CD4-positive, alpha-beta T cell treated with Interleukin-6 for 4 hours (primary cell): Measurements from ENCODE around the gene DCD.
A peak's percentile ranks its signal among the peaks of the same experiment; 100 is the strongest.

ENCODE experiments used
- DNase-seq: peaks from one replicate; pipeline ENCODE4 v3.0.0-alpha.2; 2020; ENCODE audit warnings: mixed read lengths

The DCD gene

DNA sequence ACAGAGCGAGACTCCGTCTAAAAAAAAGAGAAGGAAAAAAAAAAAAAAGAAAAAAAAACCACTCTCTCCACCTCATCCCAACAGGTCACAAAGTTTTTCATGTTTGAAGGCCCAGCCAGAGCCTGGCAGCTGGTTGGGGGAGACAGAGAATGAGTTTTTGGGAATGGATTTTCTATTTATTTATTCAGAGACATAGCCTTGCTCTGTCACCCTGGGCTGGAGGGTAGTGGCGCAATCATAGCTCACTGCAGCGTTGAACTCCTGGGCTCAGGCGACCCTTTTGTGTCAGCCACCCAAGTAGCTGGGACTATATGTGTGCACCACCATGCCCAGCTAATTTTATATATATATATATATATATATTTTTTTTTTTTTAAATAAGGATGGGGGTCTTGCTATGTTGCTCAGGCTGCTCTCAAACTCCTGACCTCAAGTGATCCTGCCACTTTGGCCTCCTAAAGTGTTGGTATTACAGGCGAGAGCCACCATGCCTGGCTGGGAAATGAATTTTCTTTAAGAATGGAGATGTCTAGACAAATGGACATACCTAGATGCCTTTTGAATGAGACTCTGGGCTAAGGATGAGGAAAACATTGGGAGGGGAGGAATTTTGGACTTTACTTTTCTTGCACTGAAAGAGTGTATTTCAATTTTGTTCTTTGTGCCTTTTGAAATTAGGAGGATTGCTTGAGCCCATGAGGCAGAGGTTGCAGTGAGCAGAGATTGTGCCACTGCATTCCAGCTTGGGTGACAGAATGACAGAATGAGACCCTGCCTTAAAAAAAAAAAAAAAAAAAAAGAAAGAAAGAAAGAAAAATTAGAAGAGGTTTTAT lies 42.8 kb downstream of the DCD start:
- no peak for DNase-seq

DNA sequence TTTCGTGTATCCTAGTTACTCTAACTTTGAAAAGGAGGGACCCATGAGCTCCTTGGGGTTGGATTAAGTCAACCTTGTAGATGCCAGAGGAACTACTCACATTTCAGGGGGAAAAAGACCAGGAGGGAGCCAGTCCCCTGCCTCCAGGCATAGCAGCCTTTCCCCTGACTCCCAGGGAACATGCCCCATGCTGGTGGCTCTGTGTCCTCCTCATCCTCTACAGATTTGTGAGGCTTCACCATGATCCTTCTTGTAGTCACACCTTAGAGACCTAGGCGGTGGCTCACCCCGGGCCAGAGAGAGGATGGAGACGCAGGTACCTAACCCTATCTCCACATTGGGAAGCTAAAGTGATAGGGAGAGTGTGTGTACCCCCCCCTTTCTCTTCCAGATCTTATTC lies 43.7 kb downstream of the DCD start:
- no peak for DNase-seq

DNA sequence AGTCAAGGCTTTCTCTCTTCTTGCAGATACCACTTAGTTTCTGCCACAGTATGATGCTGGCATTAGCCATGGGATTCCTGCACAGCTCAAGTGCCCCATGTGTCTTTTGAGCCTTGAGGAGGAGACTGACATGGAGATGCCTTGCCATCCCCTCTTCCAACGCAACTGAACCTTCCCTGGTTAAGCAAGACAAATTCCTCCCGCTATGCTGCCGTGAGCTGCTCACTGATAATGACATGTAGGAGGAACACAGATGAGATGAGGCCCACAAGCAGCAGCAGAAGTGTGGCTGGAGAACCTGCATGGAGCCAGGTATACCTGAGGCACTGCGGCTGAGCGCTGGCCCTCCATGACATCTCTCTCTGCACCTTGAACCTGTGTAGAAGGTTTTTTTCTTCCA lies 44.3 kb downstream of the DCD start:
- no peak for DNase-seq

DNA sequence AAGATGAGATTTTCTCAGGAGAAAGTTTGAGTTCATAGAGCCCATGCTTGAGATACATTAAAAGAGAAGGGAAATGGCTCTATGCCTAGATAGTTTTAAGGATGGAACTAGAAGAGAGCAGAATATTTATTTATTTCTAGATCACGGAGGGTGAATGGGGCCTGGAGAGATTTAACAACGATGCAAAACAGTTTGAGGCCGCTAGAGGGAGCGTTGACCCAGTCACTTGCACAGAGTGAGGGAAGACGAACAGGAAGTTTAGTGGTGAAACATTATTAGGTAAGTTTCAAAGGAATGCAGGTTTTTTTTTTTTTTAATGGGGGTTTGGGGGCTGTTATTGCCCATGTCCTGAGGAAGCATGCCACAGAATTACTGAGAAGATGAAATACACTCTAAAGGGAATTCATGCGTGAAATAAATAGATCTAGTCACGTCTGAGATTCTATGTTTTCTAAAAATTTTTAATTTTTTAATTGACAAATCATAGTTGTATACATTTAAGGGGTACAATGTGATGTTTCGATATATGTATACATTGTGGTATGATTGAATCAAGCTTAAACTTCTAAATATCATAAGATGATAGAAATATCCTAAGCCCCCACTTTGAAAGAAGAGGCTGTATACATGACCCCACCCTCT lies 44.9 kb downstream of the DCD start:
- peak; percentile 72 for DNase-seq

DNA sequence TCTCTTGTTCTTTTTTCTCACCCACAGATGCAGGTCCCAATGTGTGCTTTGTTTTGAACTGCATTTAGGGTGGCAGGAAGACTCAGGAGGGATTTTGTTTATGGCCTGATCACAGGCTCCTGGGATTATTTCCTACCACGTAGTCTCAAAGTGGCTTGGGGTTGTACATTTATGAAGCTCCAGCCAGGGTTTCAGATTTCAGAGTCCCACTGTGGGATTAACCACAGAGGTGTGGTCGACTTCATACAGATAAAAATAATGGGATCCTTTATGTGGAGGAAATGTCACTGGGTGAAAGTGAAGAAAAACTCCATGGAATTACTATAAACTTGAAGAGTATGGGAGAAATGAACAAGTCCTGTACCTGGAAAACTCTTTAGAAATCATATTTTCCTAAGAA lies 45.5 kb downstream of the DCD start:
- no peak for DNase-seq

DNA sequence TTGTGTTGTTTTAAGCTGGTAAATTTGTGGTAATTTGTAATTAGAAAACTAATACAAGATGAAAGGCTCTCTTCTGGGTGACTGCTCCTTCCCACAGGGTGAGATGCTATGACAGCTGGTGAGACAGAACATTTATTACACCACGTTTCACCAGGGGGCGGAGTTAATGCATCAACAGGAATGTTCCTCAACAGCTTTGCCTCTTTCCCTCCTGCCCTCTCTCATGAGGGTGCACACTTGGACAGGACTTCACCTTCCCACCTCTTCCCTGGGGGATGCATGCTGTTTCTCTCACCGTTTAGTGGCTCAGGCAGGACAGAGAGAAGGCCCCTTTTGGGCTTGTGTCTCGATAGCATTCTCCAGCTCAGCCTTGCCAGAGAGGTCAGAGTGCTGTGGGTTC lies 46.3 kb downstream of the DCD start:
- DNase-seq, result no peak

DNA sequence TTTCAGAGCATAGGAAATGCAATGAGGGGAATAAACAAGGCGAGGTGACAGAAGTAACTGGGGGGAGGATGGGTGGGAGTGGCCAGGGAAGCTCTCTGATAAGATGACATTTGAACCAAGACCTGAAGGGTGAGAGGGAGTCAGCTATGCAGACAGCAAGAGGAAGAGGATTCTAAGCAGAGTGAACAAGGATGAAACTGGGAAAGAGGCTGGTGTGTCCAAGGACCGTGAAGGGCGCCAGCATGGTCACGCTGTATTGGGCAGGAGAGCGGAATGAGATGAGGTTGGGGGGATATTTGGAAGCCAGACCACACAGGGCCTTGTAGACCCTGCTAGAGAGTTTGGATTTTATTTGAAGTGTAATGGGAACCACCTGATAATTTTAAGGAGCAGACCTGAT lies 49.2 kb downstream of the DCD start:
- no peak for DNase-seq

DNA sequence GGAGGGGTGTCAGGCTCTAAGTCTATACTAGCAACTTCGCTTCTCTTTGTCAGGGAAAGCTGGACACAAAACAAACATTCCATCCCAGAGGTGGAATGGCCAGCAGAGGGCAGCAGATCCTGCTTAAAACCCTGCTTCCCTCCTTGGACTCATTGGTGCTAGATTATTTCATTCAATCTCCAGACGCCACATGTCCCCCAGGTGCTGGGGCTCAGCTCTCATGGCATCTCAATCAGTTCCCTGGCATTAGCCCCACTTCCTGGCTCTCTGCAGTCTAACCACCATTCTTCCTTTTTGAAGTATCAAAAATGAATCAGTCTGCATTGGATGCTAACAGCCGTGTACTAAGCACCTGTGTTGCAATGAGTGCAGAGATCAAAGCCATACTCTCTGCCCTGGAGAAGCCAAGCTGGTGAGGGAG lies 51.6 kb downstream of the DCD start:
- peak; percentile 63 for DNase-seq

DNA sequence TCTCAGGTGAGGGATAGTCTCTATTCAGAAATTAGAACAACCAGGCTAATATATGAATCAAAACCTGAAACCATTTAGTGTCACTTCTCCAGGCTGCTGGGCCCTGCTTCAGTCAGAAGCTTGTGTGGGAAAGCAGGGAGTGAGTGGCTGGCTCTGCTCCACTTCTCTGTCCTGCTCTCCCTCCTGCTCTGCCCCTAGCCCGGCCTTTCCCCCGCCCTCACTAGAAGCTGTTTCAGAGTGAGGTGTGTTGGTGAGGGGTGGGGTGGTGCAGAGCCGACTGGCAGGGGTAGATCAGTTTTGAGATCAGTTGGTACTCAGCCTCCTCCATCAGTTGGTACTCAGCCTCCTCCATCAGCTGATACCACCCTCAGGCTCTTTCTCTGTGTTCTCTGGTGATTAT lies 52.7 kb downstream of the DCD start:
- DNase-seq, result no peak
